KMS-11 (cell line): ENCODE results near the gene VIT.

Experiments used
- H2AFZ ChIP-seq: fragments of 200-600 bp; sonication (generic); 2 replicates; pipeline ENCODE4 v1.6.1; 2016; ENCODE audit warnings: antibody characterized with exemption, mixed run types, low read depth
- H3K27ac ChIP-seq: fragments of 200-600 bp; sonication (generic); 2 replicates; pipeline ENCODE4 v1.6.1; 2016; ENCODE audit warnings: mild to moderate bottlenecking, mixed run types
- H3K27me3 ChIP-seq: fragments of 200-600 bp; sonication (generic); 2 replicates; pipeline ENCODE4 v1.6.1; 2017; ENCODE audit warnings: mild to moderate bottlenecking, low read depth, mixed run types, moderate library complexity; ENCODE audit not compliant: insufficient read depth
- H3K36me3 ChIP-seq: fragments of 200-600 bp; sonication (generic); 2 replicates; pipeline ENCODE4 v1.6.1; 2017; ENCODE audit warnings: mild to moderate bottlenecking, mixed run types; ENCODE audit not compliant: insufficient read depth
- H3K4me1 ChIP-seq: fragments of 200-600 bp; sonication (generic); 2 replicates; pipeline ENCODE4 v1.6.1; 2016; ENCODE audit warnings: mild to moderate bottlenecking, low read depth, mixed run types; ENCODE audit not compliant: poor library complexity, severe bottlenecking
- H3K4me2 ChIP-seq: fragments of 200-600 bp; sonication (generic); 2 replicates; pipeline ENCODE4 v1.7.0; 2016; ENCODE audit warnings: mild to moderate bottlenecking, mixed run types
- H3K4me3 ChIP-seq: fragments of 200-600 bp; sonication (generic); IDR thresholded peaks from 2 replicates; pipeline ENCODE4 v1.6.1; 2017; ENCODE audit warnings: low read depth, low read length, mixed read lengths; ENCODE audit not compliant: insufficient read depth
- H3K79me2 ChIP-seq: fragments of 200-600 bp; sonication (generic); 2 replicates; pipeline ENCODE4 v1.6.1; 2016; ENCODE audit warnings: low read depth, mixed run types; ENCODE audit not compliant: insufficient read depth
- H3K9ac ChIP-seq: fragments of 200-600 bp; sonication (generic); 2 replicates; pipeline ENCODE4 v1.6.1; 2016; ENCODE audit warnings: mild to moderate bottlenecking, mixed run types
- H4K20me1 ChIP-seq: fragments of 200-600 bp; sonication (generic); 2 replicates; pipeline ENCODE4 v1.6.1; 2016; ENCODE audit warnings: mild to moderate bottlenecking, mixed run types; ENCODE audit not compliant: insufficient read depth
- CTCF ChIP-seq: fragments of 200-600 bp; sonication (generic); conservative IDR thresholded peaks from 2 replicates; pipeline ENCODE4 v1.6.1; 2017; ENCODE audit warnings: low read depth, mild to moderate bottlenecking, antibody characterized with exemption, low read length, moderate library complexity, mixed read lengths

The VIT gene

GRCh38 chr2:36805635-36806224 lies 109.2 kb downstream of the VIT start:
- H4K20me1 ChIP-seq, result no peaks in the 10 kb centered on the region

DNA sequence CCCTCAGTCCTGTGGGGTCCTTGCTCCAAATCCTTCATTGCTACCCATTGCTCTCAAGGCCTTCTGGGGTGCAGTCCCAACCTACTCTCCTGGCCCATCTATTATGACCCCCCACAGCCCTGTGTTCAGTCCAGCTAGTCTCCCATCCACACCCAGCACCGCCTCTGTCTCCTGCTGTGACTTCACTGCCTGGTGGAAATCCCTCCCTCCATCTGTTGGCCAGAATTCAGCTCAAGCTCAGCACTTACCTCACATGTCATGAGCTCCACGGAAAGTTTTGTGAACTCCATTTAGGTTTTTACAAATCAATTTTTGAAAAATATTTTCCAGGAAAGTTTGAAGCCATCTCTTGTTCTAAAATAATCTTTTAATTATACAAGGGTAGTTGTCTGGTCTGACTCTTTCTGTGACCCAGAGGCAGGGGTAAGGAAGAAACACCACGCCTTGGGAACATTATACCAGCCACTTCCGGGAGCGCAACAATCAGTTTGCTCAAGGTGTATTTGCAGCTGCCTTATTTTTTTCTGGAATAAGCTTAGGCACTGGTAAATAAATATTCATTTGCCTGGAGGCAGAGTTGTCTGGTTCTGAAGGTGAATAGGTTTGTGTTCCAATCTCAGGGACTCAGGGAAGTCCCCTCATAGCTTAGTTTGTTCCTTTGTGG lies 110.8 kb downstream of the VIT start:
- no peak overlapping the region for H3K27ac ChIP-seq
- H2AFZ ChIP-seq, result no peak overlapping the region
- H3K9ac ChIP-seq, result no peak overlapping the region
- no peaks in the 10 kb centered on the region for H3K79me2 ChIP-seq
- no peak overlapping the region for H3K4me3 ChIP-seq
- no peaks in the 10 kb centered on the region for H4K20me1 ChIP-seq
- H3K4me2 ChIP-seq, result no peak overlapping the region
- no peak for TF ChIP-seq CTCF
- H3K4me1 ChIP-seq, result no peaks in the 10 kb centered on the region
- no peaks in the 10 kb centered on the region for H3K27me3 ChIP-seq
- no peaks in the 10 kb centered on the region for H3K36me3 ChIP-seq

More at GRCh38 chr2:36805635-36806224, 109.2 kb downstream of the VIT start:
- Histone ChIP-seq H2AFZ (no peak overlapping the region), H3K36me3 (no peaks in the 10 kb centered on the region), H3K27me3 (no peaks in the 10 kb centered on the region), H3K4me1 (no peaks in the 10 kb centered on the region), H3K9ac (no peak overlapping the region), H3K4me3 (no peak overlapping the region), H3K27ac (no peak overlapping the region), H3K79me2 (no peaks in the 10 kb centered on the region), H3K4me2 (no peak overlapping the region)
- no peak for TF ChIP-seq CTCF

DNA sequence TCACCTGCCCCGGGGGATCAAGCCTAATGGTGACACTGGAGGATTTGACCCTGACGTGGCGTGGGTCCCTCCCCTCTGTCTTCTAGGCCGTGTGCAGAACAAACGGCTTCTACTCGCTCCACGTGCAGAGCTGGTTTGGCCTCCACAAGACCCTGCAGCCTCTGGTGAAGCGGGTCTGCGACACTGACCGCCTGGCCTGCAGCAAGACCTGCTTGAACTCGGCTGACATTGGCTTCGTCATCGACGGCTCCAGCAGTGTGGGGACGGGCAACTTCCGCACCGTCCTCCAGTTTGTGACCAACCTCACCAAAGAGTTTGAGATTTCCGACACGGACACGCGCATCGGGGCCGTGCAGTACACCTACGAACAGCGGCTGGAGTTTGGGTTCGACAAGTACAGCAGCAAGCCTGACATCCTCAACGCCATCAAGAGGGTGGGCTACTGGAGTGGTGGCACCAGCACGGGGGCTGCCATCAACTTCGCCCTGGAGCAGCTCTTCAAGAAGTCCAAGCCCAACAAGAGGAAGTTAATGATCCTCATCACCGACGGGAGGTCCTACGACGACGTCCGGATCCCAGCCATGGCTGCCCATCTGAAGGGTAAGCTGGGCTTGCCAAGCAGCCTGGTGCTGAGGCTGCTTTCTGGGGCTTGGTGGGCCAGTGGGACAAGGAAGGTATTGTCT lies 112.0 kb downstream of the VIT start:
- Histone ChIP-seq H3K4me1 (no peaks in the 10 kb centered on the region), H3K79me2 (no peaks in the 10 kb centered on the region), H3K27me3 (no peaks in the 10 kb centered on the region), H3K4me2 (no peak overlapping the region), H3K4me3 (no peak overlapping the region), H4K20me1 (no peaks in the 10 kb centered on the region), H3K36me3 (no peaks in the 10 kb centered on the region), H2AFZ (no peak overlapping the region), H3K27ac (no peak overlapping the region), H3K9ac (no peak overlapping the region)
- TF ChIP-seq CTCF, result no peak

DNA sequence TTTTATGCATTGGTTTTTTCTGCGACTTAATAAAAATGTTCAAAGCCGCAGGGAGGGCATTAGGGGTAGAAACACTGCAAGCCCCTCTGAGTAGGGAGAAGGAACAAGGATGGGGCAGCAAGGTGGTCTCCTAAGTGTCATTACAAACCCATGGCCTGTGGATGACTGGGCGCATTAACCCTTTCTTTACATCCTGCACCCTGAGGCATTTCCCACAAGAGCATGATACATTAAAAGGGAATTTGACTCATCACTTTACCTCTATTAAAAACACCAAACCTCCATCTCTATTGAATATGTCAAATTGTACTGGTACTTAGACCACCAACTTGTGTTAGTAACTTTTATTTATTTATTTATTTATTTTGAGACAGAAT lies 112.5 kb downstream of the VIT start:
- no peak overlapping the region for H3K9ac ChIP-seq
- no peak for TF ChIP-seq CTCF
- H3K79me2 ChIP-seq, result no peaks in the 10 kb centered on the region
- H3K27ac ChIP-seq, result no peak overlapping the region
- H3K36me3 ChIP-seq, result no peaks in the 10 kb centered on the region
- no peaks in the 10 kb centered on the region for H3K4me1 ChIP-seq
- no peak overlapping the region for H3K4me2 ChIP-seq
- no peaks in the 10 kb centered on the region for H3K27me3 ChIP-seq
- no peaks in the 10 kb centered on the region for H4K20me1 ChIP-seq
- H2AFZ ChIP-seq, result no peak overlapping the region
- no peak overlapping the region for H3K4me3 ChIP-seq
